GM12892 (cell line): ENCODE measurements around the gene NKX6-2.

Experiments used
- POLR2A ChIP-seq: IDR thresholded peaks from 2 replicates; pipeline ENCODE4 v1.6.1; 2011; ENCODE audit warnings: low read depth, low read length, control low read depth
- POLR2AphosphoS5 ChIP-seq: IDR thresholded peaks from 2 replicates; pipeline ENCODE4 v1.6.1; 2011; ENCODE audit warnings: low read depth, low read length, control low read depth

GRCh38 chr10:132783940-132784865 is 1.7 kb downstream of the NKX6-2 start:
- TF ChIP-seq POLR2A (no peak), POLR2AphosphoS5 (no peak)
